ENCODE data around the gene IZUMO2.
"Not testable (repeated sequence)": the region's sequence is repeated elsewhere in the genome, so short reads cannot be mapped to it uniquely, and the experiment has no call there.

DNA sequence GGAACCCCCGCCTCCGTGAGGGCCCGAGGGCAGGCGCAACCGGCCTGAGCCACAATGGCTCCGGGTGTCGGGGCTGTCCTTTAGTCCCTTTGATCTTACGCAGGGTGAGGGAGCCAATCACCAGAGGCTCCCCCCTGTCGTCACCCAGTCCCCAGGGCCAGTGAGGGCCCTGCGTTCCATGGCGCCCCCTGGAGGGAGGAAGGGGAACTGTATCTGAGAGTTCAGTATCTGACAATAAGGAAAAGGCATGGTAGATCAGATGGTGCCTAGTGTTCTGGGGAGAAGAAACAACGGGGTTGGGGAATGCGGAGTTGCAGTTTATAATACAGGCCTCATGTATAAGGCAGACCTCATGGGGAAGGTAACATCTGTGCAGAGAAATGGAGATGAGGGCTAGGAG lies 59.1 kb downstream of the IZUMO2 start:
- TF ChIP-seq CTCF, POLR2A (IDR thresholded peaks at IDR 0.05): not testable (repeated sequence)
